NCI-H2196 treated with DMSO at 0.1 percent for 48 hours (cell line): ENCODE data around the gene RELCH.

Source experiments
- DNase-seq: peaks from one replicate; lab custom pipeline; 2025; ENCODE audit not compliant: unreplicated experiment; lab: John Stamatoyannopoulos, UW

RELCH gene

DNA sequence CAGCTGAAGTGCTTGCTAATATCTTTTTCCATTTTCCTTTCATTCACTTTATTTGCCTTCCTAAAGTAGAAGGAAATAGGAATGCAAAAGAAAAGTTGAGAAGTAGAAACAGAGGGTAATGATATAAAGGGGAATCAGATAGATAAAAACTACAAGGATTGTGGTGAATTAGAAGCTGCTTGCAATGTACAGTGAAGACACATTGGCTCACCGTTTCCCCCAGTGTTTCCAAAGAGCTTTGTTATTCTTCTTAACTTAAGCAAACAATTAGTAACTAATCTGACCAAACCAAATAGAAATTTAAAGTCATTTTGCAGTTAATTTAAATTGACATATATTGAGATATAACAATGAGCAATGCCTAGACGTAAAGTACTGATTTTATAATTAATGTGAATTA, 63.4 kb downstream of the RELCH start:
- no peak for DNase-seq

DNA sequence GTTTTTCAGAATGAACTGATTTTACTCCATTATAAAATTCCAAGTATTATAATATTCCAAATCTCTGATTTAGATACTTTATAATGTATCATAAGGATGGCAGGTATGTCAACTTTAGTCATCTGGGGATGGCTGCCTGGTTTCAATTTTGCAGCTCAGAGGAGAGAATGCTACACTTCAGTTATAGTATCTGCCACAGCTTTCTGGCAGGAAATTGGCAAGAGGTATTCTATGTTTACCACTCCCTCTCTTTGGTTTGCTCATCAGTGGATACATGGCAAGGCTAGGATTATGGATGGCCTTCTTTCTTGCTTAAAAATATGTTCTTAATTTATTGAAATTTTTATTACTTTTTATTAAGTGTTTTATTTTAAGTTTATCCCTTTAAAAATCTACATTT, 71.0 kb downstream of the RELCH start:
- DNase-seq: no peak

DNA sequence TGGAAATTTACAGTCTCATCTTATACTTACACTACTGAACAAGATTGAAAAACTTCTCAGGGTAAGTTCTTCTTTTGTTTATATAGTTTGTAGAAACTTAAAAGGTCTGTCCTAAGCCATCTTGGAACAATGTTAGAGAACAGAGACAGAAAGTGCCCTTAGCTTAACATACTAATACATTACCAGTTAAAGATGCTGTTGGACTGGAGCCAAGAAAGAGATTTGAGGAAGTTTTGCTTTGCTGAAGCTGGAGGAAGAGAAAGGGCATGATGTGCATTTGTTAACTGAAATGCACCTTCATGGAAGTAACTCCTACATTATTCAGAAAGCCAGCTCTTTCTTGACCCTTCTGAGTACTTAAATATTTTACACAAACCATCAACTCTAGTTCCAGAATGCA, 71.6 kb downstream of the RELCH start:
- no peak for DNase-seq

DNA sequence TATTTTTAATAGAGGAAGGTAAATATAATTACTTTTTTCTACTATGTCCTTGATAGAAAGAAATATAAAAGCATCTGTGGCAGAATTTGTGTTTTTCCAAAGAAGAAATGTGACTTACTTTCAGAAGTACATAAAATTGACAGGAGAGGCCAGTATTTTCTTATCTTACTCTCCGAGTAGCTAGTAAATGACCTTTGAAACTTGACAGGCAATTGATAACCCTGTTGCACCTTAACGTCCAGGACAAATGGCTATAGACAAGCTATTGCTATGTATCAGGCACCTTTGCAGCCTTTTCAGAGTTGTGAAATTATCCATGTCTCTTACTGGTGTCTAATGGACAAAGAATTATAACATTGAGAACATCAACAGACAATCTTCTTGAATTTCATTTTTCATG, 75.0 kb downstream of the RELCH start:
- no peak for DNase-seq

DNA sequence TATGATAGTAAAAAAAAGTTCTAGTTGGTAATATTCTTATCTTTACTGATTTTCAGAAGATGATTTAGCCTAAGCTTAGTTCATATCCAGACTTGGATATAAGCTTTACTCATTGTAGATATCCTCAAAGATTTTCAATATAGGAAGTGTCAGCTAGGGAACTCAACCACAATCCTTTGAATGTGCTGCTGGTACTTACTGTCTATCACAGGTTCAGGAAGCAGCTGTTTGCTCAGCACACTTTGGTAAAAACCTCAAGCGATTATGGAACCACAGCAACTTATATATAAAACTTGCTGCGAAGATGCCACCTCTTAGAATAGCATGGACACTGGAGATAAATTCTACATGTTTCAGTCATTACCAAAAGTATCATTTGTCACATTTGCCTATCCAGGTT, 77.9 kb downstream of the RELCH start:
- DNase-seq: no peak

DNA sequence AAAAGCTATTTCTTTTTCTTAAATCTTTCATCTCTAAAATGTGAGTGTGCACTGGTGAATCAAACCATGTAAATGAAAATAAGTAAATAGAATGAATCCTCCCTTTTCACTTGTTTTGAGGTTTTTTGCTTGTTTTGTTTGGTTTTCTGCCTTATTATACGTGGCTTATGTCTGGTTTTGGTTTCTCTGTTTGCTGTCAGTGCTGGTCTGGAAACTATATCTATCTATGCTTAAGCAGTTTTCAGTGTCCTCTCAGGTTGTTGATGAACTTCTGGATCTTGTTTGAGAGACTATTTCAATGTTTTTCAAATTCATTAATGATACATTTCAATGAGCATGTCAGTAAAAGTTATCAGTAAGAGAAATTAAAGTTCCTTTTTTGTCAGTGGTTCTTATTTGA, 90.0 kb downstream of the RELCH start:
- no peak for DNase-seq

DNA sequence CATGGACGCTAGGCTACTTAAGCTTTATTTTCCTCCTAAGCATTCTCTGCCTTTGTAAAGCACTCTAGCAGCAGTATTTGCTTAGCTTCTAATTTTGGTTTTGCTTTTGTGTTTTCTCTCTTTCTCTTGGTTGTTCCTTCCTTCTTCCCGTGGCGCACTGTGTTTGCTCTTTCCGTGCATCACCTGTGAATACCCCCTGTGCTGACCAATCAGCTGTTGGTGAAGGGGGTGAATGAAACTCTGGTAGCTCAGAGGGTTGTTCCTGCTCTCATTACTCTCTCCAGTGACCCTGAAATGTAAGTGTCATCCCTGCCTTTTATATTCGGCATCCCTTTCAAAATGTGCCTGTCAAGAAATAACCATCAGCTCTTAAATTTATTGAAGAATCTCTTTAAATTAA, 92.5 kb downstream of the RELCH start:
- DNase-seq: no peak

DNA sequence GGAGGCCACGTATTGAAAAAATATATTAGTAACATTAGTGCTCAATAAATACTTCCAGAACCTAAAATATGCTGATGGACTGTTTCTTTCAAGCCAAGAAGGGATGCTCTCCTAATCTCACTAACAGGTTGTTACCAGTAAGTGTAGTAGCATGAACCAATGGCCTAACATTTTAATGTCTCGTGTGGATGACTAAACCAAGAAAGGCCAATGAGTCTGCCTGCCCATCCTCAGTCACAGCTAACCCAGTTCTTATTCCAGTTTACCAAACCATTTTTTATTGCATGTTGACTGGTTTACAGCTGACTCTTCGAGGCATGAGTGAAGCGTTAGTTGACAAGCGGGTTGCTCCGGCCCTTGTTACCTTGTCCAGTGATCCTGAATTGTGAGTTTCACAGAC, 93.0 kb downstream of the RELCH start:
- DNase-seq: no peak

DNA sequence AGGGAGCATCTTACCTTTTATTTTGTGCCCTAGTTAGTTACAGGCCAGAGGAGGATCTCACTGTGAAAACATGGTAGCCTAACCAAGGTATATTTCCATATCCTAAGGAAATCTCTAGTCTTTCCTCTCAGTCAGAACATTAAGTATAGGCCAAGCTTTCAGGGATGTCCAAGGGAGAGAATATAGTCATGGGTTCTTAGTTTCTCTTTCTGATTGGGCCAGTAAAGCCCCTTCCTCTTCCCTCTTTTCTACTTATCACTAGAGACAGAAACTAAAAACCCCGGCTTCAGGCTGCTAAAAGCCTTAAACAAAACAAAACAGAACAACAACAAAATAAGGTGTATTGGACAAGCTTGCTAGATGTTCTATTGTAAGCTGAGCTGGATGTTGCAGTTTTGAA, 93.7 kb downstream of the RELCH start:
- no peak for DNase-seq

DNA sequence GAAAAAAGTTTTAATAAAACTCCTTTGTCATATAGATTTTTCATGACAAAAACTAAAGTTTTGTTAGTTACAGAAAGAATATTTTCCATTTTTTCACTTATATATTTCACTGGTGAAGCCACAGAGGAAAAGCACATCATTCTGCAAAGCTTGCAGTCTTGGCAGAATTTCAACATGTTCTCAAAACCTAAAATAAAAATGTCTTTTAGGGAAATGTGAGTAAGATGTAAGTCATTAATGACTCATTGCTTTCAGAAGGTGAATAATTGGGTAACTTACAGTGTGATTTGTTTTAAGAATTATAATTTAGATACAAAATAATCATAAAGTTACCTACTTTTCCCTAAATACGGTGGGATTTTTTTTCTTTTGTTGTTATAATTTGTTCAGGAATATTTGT, 94.6 kb downstream of the RELCH start:
- DNase-seq: no peak

DNA sequence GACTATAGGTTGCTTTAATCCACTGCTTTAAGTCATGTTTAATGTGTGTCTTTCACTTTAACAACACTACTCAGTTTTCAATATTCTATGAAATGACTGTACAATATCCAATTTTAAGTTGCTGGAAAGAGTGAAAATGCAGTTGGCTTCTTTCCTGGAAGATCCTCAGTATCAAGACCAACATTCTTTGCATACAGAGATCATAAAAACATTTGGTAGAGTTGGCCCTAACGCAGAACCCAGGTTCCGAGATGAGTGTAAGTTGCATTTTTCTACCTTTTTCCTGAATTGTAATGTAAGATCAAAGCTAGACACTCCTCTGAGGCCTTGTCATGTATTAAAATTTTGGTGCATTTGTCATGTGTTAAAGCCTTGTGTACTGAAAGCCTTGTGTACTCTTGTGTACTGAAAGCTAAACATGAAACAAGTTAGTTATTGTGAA, 95.2 kb downstream of the RELCH start:
- DNase-seq: no peak

DNA sequence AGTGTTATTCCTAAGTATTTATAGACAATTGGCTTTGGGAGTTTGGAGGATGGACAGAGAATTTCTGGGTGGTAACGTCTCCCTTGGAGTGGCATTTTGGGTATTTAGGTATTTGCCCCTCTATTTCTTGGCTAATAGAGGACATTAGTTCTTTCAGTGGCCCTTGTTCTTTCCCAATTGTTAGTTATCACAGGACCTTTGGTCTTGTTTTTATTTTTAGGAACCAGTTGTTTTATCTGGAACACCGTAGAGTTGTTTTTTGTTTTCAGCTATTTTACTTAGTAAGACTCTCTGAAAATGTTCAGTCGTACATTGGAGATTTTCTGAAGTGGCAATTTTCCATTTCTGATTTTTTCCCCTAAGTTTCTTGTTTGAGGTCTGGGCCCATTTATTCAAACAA, 97.6 kb downstream of the RELCH start:
- no peak for DNase-seq

DNA sequence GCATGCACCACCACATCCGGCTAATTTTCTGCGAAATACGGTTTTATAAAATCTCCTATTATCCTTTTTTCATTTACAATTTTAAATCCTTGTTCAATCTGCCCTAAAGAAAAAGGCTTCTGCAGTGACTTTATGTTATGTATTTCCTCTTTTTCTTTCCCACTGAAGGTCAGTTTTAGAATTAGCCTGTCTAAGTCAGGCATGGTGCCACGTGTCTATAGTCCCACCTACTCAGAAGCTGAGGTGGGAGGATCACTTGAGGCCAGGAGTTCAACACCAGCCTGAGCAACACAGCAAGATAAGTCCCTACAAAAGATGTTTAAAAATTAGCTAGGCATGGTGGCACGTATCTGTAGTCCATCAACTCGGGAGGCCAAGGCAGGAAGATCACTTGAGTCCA, 98.2 kb downstream of the RELCH start:
- DNase-seq: no peak

DNA sequence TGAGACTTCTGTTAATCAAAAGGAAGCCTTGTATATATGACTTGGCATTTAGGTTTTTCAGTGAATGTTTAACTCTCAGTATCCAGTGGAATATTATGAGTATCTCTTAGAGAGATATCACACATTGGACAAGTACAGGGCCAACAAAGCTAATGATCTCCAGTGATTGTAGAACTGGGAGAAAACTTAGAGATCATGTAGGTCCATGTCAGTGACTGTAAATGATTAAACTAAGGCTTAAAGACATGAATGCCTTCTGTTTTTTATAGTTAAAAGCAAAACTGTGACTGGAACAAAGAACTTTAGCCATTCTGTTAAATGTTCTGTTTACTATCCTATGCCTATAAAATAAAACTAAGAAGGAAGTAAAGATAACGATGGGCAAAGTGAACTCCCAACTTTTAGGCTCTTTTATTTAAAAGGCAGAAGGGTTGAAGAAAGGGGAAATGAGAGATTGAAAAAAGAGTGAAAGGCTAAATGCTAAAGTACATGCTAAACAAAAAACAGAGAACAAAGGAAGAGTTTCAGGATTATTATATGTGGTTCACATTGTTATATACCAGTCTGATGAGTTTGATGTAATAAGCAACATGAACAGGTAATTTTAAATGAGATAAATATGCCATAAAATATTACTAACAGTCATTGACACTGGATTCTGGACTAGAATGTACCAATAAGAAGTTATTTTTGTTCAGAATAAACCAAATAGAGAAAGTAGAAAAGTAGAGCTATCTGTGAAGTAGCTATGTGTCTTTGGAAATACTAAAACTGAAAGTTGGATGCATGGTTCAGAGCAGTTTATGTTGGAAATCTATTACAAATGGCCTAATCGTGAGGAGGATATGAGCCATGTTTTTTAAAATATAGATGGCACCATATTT, 101.0 kb downstream of the RELCH start:
- no peak for DNase-seq

DNA sequence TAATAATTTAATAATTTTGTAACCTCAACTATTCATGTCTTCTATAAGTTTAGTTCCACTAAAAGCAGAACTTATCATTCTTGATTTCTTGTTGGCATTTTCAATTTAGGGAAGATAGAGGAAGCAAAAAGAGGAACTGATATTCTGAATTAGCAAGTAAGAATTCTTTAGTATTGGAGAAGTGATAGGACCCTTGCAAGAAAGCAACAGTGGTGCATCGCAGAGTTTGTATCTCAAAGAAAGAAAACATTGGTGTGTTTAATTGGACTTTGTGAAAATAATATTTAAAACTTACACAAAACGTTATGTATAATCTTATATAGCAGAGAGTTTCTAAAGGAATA, 101.6 kb downstream of the RELCH start:
- no peak for DNase-seq

DNA sequence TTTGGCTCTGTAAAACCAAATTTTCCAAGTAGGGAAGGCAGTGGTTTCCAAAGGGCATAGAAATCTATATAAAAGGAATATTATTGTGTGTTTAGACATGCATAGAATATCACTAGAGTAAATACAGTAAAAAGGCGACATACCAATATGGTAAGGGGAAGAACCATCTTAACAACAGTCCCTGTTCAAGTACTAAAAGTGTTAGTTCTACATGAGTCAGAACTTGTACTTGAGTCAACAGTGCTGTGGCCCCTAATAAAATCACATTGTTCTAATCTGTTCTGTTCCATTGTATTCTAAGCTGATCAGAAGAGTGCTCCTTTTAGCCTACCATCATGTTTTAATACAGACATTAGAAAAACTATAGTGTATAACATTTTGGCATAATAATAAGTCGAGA, 102.0 kb downstream of the RELCH start:
- no peak for DNase-seq

DNA sequence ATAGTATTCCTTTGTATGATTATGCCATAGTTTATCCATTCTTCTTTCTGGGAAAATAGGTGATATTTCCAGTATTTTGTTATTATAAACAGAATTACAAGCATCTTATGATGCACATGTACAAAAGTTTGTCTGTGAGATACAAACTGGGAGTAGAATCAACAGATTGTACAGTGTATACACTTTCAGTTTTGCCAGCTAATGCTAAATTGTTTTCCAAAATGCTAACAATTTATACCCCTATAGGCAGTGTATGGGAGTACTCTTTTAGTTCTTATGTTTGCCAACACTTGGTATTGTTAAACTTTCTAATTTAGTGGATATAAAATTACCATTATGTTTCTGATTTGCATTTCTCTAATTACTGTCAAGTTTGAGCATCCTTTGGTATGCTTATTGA, 107.0 kb downstream of the RELCH start:
- DNase-seq: no peak

DNA sequence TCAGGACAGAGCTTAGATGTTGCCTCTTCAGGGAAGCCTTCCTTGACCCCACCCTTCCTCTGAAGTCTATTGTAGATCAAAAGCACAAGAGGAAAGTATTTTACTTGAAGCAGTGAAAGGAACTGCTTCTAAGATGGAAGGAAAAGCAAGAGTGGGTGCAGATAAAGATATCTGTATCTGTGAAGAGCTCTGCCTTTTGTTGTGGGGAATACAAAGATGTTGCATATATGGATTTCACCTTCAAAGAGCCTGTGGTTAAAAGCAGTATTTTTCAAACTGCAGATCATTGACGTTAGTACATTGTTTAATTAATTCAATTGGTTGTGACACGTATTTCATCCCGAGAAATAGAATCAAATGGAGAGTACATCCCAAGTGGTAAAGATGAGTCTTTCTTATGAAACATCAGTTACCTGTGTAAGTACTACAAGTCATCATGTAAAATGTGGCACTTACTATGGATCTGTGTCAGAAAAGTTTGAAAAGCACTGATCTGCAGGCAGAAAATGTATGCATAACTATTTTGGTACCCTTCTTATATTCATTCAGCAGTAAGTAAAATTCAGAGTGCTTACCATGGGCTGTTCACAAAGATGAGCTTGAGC, 113.4 kb downstream of the RELCH start:
- no peak for DNase-seq

DNA sequence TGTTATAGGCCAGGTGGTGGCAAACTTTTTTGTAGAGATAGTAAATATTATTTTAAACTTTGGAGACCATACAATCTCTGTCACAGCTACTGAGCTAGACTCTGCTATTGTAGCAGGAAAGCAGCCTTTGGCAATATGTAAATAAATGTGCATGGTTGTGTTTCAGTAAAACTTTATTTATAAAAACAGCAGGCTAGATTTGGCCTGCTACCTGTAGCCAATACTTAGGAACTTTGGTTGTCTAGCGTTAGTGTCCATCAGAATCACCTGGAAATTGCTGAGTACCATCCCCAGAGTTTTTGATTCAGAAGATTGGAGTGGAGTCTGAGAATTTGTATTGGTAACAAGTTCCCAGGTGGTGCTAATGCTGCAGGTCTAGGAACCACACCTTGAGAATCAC, 114.3 kb downstream of the RELCH start:
- no peak for DNase-seq

DNA sequence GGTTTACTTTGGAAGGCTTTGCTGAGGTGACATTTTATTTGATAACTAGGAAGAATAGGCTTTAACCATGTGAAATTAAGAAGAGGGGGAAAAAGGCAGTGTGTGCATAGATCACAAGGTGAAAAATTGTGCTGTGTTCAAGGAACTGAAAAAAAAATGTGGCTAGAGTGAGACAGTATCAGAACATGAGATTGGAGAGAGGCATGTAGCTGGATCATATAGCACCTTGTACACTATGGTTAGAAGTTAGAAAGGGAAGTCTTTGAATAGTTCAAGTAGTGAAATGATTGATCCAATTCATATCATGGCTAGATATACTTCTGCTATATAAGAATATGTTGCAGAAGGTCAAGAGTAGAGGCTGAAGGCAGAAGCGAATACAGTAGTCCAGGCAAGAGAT, 125.8 kb downstream of the RELCH start:
- DNase-seq: no peak

DNA sequence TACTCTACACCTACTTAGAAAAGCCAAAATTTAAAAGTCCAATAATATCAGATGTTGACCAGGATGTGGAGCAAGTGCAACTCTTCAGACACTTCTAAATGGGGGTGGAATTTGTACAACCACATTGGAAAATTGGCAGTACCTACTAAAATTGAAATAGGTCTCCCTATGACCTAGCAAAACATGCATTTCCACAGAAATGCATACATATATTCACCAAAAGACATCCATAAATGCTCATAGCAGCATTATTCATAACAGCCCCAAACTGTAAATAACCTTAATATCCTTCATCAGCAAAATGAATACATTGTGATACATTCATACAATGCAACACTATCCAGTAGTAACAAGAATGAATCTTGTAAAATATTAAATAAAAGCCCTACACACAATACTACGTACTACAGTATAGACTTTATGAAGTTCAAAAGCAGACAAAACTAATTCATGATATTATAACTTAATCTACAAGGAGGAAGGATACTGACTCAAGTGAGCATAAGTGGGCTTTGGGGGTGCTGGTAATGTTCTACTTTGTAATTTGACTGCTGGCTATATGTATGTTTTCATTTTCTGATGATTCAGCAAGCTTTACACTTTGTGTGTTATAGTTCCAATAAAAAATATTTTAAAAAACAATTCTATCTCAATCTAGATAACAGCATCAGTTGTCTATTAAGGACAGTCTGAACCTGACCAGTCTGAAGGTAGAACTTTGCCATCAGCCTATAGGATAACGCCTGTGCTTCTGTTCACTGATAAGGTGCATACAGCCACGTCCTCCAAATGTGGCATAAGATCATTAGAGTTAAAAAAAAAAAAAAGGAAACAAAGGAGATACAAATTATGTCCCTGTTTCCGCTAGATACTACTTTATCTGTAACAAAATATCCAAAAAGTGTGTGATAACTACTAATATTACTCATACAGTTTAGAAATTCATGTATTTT, 131.4 kb downstream of the RELCH start:
- DNase-seq: no peak

DNA sequence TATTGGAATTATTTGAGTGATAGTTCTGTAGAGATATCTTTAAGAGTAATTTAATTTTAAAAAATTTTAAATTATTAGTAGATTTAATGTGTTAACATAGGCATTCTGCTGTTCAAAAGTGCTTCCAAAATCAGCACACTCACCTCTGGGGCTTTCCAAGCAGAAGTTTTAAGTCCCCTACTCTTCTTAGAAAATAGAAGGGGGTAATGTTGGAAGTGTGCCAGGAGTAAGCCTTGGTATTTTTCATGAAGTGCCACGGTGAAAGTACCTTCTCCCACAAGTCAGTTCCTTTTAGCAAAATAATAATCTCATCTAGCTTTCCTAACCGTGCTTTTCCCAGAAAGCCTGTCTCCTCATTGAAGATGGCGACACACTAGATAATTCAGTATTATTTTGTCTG, 134.1 kb downstream of the RELCH start:
- no peak for DNase-seq
